Activated CD8-positive, alpha-beta memory T cell treated with anti-CD3 and anti-CD28 coated beads, Interleukin-2, amount 50 U/mL, for 24 hours (primary cell): ENCODE data around the gene MEIOB.
"Not testable (repeated sequence)": the region's sequence is repeated elsewhere in the genome, so short reads cannot be mapped to it uniquely, and the experiment has no call there.

Experiments used
- DNase-seq: peaks from one replicate; pipeline ENCODE4 v3.0.0-alpha.2; 2020; ENCODE audit errors: extremely low read depth

MEIOB gene

DNA sequence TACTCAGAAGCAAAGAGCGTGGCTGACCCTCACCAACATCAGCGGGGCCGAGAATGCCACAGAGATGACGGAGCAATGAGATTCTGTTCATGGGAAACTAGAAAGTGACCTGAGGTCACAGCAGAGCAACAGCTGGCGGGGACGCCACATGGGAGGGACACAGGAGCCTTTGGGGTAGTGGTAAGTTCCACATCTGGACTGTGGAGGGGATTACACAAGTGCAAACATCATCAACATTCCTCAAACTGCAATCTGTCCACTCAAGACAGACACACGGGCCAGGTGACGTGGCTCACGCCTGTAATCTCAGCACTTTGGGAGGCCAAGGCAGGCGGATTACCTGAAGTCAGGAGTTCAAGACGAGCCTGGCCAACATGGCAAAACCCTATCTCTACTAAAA is 56.5 kb downstream of the MEIOB start:
- no peak for DNase-seq

GRCh38 chr16:1812732-1813163 is 59.2 kb downstream of the MEIOB start:
- DNase-seq: no peak

- DNase-seq: no peak
Observed at GRCh38 chr16:1810536-1810935, 61.4 kb downstream of the MEIOB start.

GRCh38 chr16:1810106-1810505 is 61.9 kb downstream of the MEIOB start:
- DNase-seq: no peak

DNA sequence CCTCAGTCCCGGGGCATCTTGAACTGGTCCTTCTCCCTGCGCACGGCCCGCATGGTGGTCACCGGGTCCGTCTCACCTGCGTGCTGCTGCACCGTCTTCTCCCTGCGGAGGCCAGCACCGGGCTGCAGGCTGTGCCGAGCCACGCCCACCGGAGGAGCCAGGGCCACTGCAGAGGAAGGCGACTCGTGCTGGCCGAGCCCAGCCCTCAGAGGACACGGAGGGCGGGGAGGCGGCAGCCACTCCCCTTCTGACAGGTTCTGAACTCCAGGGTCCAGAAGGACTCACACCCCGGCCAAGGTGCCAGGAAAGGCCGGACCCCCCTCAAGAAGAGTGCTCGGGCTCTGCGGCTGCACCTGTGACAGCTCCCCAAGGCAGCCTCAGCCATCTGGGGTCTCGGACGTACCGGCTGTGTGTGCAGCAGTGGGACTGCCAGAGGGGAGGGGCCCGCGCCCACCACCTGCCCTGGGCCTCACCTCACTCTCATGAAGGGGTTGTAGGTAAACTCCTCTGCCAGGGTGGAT is 62.6 kb downstream of the MEIOB start:
- no peak for DNase-seq

DNA sequence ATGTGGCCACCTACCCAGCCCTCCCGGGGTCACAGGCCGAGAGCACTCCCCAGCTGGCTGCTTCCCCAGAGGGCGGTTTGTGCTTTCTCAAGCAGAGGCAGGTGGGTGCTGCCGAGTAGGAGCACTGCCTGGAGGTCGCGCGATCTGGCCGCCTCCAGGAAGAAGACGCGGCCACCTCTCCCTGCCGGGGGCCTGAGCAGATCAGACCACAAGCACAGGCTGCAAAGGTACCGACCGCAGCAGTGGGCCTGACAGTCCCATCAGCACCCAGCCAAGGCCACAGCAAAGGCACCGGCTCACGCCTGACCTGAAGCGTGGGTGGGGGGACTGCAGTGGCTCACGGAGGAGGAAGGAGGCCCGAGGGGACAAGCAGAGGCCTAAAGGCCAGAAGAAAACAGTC is 63.3 kb downstream of the MEIOB start:
- DNase-seq: no peak

- DNase-seq: no peak
Observed at GRCh38 chr16:1807626-1808025, 64.3 kb downstream of the MEIOB start.

DNA sequence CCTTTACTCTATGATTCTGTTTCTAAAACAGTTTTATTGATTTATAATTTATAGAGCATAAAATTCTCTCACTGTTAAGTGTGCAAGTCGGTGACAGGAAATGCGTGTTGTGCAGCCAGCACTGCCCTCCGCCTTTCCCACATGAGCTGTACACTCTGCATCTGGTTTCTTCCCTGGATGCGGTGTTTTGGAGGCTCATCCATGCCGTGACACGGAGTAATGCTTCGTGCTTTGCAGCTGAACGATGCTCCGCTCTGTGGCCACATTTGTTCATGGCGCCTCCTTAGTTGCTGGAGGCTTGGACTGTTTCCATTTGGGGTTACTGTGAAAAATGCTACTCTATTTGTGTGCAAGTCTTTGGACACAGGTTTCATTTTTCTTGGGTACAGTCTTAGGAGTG is 71.3 kb downstream of the MEIOB start:
- DNase-seq: no peak

DNA sequence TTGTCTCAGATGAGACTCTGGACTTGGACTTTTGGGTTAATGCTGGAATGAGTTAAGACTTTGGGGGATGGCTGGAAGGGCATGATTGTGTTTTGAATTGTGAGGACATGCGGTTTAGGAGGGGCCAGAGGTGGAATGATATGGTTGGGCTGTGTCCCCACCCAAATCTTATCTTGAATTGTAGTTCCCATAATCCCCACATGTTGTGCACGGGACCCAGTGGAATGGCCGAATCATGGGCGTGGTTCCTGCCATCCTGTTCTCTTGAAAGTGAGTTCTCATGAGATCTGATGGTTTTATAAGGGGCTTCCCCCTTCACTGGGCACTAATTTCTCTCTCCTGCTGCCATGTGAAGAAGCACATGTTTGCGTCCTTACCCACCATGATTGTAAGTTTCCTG is 72.7 kb downstream of the MEIOB start:
- DNase-seq: not testable (repeated sequence)

DNA sequence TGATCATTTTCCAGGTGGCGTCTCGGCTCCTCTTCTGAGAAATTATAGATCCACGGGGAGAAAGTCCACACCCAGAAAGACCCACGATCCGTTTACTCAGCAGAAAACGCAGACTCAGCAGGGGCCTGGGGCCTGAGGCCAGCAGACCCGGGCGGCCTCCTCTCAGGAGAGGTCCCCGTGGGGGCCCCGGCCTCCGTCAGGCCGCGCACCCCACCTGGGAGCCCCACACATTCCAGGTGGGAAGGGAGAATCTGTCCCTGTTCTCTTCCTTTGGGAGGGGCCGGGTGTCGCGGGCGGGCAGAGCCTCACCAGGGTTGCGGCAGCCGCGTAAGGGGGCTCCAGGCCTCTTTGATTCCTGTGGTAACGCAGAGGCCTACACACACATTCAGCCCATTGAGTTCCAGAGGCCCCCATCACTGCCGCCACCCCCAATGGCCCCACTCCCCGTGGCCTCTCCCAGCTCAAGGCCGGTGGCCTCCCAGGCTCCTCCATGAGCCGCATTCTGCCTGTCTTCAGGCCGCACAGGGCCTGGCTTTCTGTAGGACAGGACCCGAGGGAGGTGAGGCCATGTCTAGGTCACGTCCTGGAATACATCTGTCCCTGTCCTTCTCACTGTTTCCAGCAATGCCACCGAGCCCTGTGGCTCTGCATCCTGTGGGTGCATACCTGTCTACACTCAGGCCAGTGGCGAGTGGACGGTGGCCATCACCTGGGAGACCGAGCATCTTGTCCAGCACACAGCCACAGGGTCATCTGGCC is 76.9 kb downstream of the MEIOB start:
- DNase-seq: no peak

DNA sequence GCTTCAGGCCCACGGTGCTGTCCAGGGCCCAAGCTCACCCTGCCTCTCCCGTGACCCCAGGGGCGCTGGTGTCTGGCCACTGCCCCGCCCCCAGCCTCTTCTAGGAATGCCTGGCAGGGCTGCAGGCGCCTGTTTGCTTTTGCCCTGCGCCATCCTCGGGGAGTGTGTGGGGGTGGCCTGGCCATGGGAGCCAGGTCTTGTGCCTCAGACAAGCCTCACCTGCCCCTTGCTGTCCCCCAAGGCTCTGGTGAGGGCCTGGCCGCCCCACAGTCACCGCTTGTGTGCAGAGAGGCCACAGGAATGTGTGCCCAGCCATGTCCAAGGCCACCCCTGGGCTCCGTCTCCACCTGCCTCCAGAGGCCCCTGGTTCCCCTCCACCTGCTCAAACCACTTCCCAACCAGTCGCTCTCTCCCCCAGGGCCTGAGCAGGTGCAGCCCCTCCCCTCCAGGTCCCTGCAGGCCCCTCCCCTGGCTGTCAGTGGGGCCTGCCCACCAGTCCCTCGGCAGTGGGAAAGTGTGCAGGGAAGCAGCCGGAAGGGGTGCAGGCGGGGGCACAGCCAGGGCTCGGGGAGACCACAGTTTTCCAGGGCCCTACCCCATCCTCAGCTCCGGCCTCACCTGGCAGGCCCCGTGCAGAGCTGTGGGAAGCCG is 77.6 kb downstream of the MEIOB start:
- no peak for DNase-seq

DNA sequence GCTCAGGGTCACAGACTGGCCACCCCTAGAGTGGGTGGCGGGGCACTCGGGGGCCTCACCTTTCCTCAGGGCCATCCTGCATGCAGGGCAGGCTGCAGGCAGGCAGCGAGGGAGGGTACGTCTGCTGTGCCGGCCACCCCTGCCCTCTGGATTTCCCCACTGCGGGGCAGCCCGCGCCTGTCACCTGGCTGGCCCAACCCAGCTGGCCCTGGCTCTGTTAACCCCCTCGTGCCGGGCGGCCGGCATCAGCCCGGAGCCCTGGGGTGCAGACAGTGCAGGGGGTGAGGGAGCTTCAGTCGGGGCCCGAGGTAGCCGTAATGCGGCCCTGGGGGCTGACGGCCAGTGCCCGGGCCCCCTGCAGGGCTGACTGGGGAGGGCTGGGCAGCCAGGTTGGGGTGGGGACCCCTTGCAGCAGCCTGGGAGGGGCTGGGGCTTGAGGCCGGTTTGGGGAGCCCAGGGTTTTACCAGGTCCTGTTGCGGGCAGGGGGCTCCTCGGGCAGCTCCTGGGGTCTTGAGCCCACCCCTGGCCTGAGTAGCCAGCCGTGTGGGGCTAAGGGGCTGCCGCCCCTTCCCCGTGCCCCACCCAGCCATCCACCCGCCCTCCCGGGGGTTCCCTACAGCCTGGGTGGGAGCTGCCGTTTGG is 78.3 kb downstream of the MEIOB start, which contains the start of gene IGFALS:
TSS of gene IGFALS (minus strand) at position 128 of the 643 bp plus-strand sequence. CDS start at position 75, 53 bp downstream.
- no peak for DNase-seq

DNA sequence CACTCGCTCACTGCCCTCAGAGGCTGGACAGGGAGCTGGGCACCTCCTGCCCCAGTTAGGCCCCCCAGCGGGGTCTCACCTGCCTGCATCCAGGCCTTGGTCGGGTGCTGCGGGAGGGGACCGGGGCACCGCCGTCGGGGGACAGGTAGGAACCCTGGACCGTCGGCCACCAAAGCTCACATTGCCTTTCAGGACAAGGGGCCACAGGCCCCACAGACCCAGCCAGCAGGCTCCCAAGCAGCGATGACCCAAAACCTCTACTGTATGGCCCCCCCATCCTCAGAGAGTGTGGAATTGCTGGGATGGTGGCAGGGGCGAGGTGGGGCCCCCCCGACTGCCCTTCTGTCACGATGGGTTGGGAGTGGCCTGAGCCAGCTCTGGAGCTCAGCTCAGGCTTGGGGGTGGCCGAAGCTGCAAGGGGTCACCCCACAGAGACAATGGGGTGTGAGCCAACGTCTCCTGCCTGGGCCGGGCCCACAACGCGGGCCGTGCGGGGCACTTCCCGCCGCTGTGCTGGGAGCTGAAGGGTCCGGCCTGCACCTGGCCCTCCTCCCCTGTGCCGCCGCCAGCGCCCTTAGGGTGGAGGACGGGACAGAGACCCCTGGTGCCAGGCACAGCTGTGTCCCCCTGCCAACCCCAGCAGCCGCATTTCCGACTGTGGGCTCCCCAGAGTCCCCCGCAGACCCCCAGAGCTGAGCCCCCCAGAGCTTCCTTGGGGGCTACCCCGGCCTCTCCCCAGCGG is 79.0 kb downstream of the MEIOB start:
- DNase-seq: no peak

GRCh38 chr16:1791943-1792812 is 79.8 kb downstream of the MEIOB start:
- no peak for DNase-seq

- no peak for DNase-seq
Observed at GRCh38 chr16:1791256-1791942, 80.6 kb downstream of the MEIOB start.

DNA sequence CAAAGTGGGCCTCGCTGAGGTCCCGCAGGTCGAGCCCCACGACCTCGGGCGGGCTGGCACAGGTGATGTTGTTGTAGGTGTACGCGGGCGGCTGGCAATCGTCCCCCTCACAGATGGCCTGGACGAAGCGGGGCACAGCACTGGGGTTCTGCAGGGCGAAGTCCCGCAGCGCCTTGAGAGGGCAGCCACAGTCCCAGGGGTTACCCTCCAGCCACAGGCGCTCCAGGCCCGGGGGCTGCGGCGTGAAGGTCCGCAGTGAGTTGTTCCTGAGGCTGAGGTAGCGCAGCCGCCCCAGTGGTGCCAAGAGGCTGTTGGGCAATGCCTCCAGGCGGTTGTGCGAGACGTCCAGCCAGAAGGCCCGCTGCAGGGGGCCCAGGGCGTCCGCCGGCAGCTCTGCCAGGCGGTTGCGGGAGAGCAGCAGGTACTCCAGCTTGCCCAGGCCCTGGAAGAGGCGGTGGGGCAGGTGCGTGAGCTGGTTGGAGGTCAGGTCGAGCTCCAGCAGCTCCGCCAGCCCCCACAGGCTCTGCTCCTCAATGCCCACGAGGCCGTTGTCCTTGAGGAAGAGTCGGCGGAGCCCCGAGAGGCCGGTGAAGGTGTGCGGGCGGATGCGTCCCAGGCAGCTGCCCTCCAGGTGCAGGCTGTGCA is 81.2 kb downstream of the MEIOB start:
- DNase-seq: no peak

- no peak for DNase-seq
Observed at GRCh38 chr16:1790261-1790610, 81.7 kb downstream of the MEIOB start.

- DNase-seq: no peak
Observed at GRCh38 chr16:1789643-1790045, 82.3 kb downstream of the MEIOB start.

GRCh38 chr16:1788708-1789100 is 83.3 kb downstream of the MEIOB start:
- no peak for DNase-seq
